Keratinocyte (primary cell): ENCODE data around the gene MKLN1.

Source experiments
- CTCF ChIP-seq, 3 experiments: IDR thresholded peaks in 1 of 3; conservative IDR thresholded peaks in 1 of 3; optimal IDR thresholded peaks in 1 of 3; 2 replicates in 2 of 3; 3 replicates in 1 of 3; pipeline versions ENCODE3 to v1.5.1; 2011; ENCODE audit warnings: low read length in 3 of 3, mild to moderate bottlenecking in 3 of 3, moderate library complexity in 2 of 3, control low read depth in 1 of 3, inconsistent platforms in 1 of 3; ENCODE audit not compliant: insufficient read depth in 2 of 3; ENCODE audit errors: extremely low read depth in 1 of 3
- EZH2 ChIP-seq: IDR thresholded peaks from one replicate; pipeline ENCODE4 v1.6.1; 2012; ENCODE audit warnings: inconsistent platforms, mild to moderate bottlenecking, low read length, moderate library complexity

- TF ChIP-seq EZH2 (no peak), CTCF (optimal IDR thresholded peaks at IDR 0.05 in 1 of 3, IDR thresholded peaks at IDR 0.05 in 1 of 3, conservative IDR thresholded peaks at IDR 0.05 in 1 of 3; ENCODE audit: extremely low read depth in 1 of 3, insufficient read depth in 2 of 3, low read length in 3 of 3) (no peak)
Measured at GRCh38 chr7:131358636-131359035, 31.0 kb downstream of the MKLN1 start.
